PC-3 (cell line): ENCODE results near the gene ROCK2. TPM values are rescaled to one million over a fixed set of nuclear protein-coding genes. Genes with fewer than 3 reads are reported as not detected.

ENCODE experiments used
- ATAC-seq: fragments of 200-7000 bp; cut with Tn5 transposase; 2 replicates; pipeline ENCODE4 v1.9.1; 2020; ENCODE audit warnings: mild to moderate bottlenecking, moderate library complexity
- BruUV-seq: library from RNA; stranded (reverse); fragments of 400-500 nt; replicated peaks from 2 replicates; lab custom pipeline; 2021; lab: Mats Ljungman, UMichigan
- CTCF ChIA-PET: fragments of 300-600 bp; sonication (Branson Sonifier 250); formaldehyde crosslinking; loops from one replicate; lab custom pipeline; 2022; ENCODE audit warnings: antibody characterized with exemption; lab: Charles Lee
- POLR2A ChIA-PET: fragments of 300-600 bp; sonication (Branson Sonifier 250); formaldehyde crosslinking; loops from one replicate; lab custom pipeline; 2022; ENCODE audit warnings: antibody characterized with exemption; ENCODE audit not compliant: unreplicated experiment; lab: Charles Lee
- DNase-seq: peaks from one replicate; pipeline ENCODE4 v3.0.0-alpha.2; 2015
- H2AFZ ChIP-seq: fragments of 300-600 bp; sonication (generic); 2 replicates; pipeline ENCODE4 v1.6.0; 2016; ENCODE audit warnings: antibody characterized with exemption, low read length
- H3F3A ChIP-seq: fragments of 300-600 bp; sonication (generic); one replicate; pipeline ENCODE4 v1.6.0; 2017; ENCODE audit warnings: antibody characterized with exemption, low read length, control low read depth, mild to moderate bottlenecking; ENCODE audit not compliant: unreplicated experiment
- H3K27ac ChIP-seq: fragments of 300-600 bp; sonication (generic); 2 replicates; pipeline ENCODE4 v1.5.1; 2016; ENCODE audit warnings: mild to moderate bottlenecking, low read length
- H3K27me3 ChIP-seq: fragments of 300-600 bp; sonication (generic); 2 replicates; pipeline ENCODE4 v1.6.1; 2016; ENCODE audit warnings: low read length, mixed read lengths
- H3K36me3 ChIP-seq: fragments of 300-600 bp; sonication (generic); 2 replicates; pipeline ENCODE4 v1.6.1; 2016; ENCODE audit warnings: low read depth, mixed run types, low read length, mixed read lengths
- H3K4me1 ChIP-seq: fragments of 300-600 bp; sonication (generic); 2 replicates; pipeline ENCODE4 v1.5.1; 2016; ENCODE audit warnings: low read length; ENCODE audit not compliant: insufficient read depth
- H3K4me2 ChIP-seq: fragments of 300-600 bp; sonication (generic); 2 replicates; pipeline ENCODE4 v1.6.0; 2016; ENCODE audit warnings: low read length
- H3K4me3 ChIP-seq: fragments of 300-600 bp; sonication (generic); 2 replicates; pipeline ENCODE4 v1.5.1; 2016; ENCODE audit warnings: mild to moderate bottlenecking, low read length, mixed read lengths
- H3K79me2 ChIP-seq: fragments of 300-600 bp; sonication (generic); 2 replicates; pipeline ENCODE4 v1.6.1; 2017; ENCODE audit warnings: low read length, mixed read lengths
- H3K9ac ChIP-seq: fragments of 300-600 bp; sonication (generic); 2 replicates; pipeline ENCODE4 v1.6.0; 2016; ENCODE audit warnings: mild to moderate bottlenecking, low read length
- H3K9me2 ChIP-seq: fragments of 300-600 bp; sonication (generic); replicated peaks from 2 replicates; pipeline ENCODE4 v1.6.1; 2016; ENCODE audit warnings: mixed run types, low read length, mixed read lengths
- H3K9me3 ChIP-seq: fragments of 300-600 bp; sonication (generic); 2 replicates; pipeline ENCODE4 v1.6.1; 2016; ENCODE audit warnings: low read length, mixed read lengths
- H4K20me1 ChIP-seq: fragments of 300-600 bp; sonication (generic); 2 replicates; pipeline ENCODE4 v1.6.1; 2016; ENCODE audit warnings: low read length, mixed read lengths
- EZH2 ChIP-seq: fragments of 300-600 bp; sonication (generic); IDR thresholded peaks from one replicate; pipeline ENCODE4 v1.6.1; 2017; ENCODE audit warnings: antibody characterized with exemption, mild to moderate bottlenecking, low read length; ENCODE audit not compliant: unreplicated experiment
- EZH2phosphoT487 ChIP-seq: fragments of 300-600 bp; sonication (generic); IDR thresholded peaks from 2 replicates; pipeline ENCODE4 v1.6.1; 2018; ENCODE audit warnings: mild to moderate bottlenecking, antibody characterized with exemption, low read length, borderline replicate concordance
- intact Hi-C: fragments of 100-400 bp; cut with micrococcal nuclease; formaldehyde crosslinking; loops from 2 replicates; pipeline ENCODE4 v1.9.0; 2023
- total RNA-seq: library from RNA; depleted of rRNA; stranded (reverse); fragments of >200 nt; gene quantifications from 2 replicates; pipeline ENCODE4 v1.2.3, GENCODE V29; 2014
- TF ChIP-seq, protein P1 (sequence below): fragments of 300-600 bp; sonication (generic); conservative IDR thresholded peaks from 2 replicates; pipeline ENCODE4 v1.5.1; 2017; ENCODE audit warnings: antibody characterized with exemption, low read depth, mild to moderate bottlenecking, low read length

The ROCK2 gene
- total RNA-seq, 1 experiment from 2014 or later: 35.3 TPM

DNA sequence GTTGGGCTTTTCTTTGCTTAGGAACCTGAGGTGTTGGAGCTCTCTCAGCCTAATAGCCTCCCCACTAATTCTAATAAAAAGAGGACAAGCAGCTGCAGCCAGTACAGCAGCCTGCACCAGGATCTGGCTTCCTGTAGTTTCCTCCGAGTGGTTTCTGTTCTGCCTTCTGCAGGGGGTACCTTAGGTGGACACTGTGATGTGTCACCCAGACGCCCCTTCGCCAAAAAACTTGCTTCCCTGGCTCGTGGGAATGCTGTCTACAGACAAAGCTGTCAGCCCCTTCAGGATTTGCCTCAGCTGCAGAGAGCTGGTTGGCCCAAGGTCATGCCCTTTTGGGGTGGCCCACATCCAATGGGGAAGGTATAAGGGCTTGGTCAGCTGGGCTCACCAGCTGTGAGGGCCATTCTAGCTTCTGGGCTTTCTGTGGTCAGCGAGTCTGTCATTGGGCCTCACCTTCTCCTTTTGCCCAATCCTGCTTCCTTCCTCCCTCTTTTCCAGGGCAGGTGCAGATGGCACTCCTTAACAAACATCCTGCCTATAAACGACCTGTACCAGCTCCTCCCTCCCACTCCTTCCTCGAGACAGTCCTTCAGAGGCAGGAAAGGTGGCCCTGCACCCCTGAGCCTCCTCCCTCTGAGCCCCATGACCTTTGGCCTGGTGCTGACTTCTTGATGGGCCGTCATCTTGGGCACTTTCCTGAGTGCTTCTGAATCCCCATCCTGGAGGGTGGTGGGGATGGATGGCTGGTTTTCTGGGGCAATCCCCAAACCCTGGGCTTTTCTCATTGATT is 44.0 kb upstream of the ROCK2 start:
- no peaks in the 10 kb centered on the region for H3K79me2 ChIP-seq
- ChIA-PET CTCF (interaction anchor here (0.6 to 0.8 kb wide), 2 partner anchors 14 to 23 kb away, joined by 3 to 4 read pairs; no protein-coding TSS in a partner anchor), POLR2A (interaction anchor here (0.6 to 1.5 kb wide), 5 partner anchors 14 to 116 kb away, joined by 3 to 17 read pairs (median 5); no protein-coding TSS in a partner anchor)
- DNase-seq (peak; percentile 23), ATAC-seq (peak; percentile 39)
- no peaks in the 10 kb centered on the region for H3K9me2 ChIP-seq
- no peaks in the 10 kb centered on the region for H3K9me3 ChIP-seq
- H4K20me1 ChIP-seq: no peaks in the 10 kb centered on the region
- peak overlapping the region; percentile 36 for H3K4me2 ChIP-seq
- H3F3A ChIP-seq: no peaks in the 10 kb centered on the region
- peak overlapping the region; percentile 61 for H3K27ac ChIP-seq
- intact Hi-C loops: loop anchor here (1.0 kb wide), 1 partner anchor 43 kb away; no protein-coding TSS in a partner anchor
- peak overlapping the region; percentile 8; the same call in 1 of the 2 replicates for H3K9ac ChIP-seq
- H3K4me3 ChIP-seq: no peak overlapping the region
- H3K4me1 ChIP-seq: peaks cover 49% of the 10 kb centered on the region
- peak overlapping the region; percentile 39; the same call in 1 of the 2 replicates for H2AFZ ChIP-seq
- H3K27me3 ChIP-seq: no peaks in the 10 kb centered on the region
- no peaks in the 10 kb centered on the region for H3K36me3 ChIP-seq
- BruUV-seq: TSS peak; percentile 91
- TF ChIP-seq EZH2 (no peak), EZH2phosphoT487 (no peak)
- TF ChIP-seq, protein P1, sequence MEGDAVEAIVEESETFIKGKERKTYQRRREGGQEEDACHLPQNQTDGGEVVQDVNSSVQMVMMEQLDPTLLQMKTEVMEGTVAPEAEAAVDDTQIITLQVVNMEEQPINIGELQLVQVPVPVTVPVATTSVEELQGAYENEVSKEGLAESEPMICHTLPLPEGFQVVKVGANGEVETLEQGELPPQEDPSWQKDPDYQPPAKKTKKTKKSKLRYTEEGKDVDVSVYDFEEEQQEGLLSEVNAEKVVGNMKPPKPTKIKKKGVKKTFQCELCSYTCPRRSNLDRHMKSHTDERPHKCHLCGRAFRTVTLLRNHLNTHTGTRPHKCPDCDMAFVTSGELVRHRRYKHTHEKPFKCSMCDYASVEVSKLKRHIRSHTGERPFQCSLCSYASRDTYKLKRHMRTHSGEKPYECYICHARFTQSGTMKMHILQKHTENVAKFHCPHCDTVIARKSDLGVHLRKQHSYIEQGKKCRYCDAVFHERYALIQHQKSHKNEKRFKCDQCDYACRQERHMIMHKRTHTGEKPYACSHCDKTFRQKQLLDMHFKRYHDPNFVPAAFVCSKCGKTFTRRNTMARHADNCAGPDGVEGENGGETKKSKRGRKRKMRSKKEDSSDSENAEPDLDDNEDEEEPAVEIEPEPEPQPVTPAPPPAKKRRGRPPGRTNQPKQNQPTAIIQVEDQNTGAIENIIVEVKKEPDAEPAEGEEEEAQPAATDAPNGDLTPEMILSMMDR: no peak

GRCh38 chr2:11387843-11388242 is 43.4 kb upstream of the ROCK2 start:
- peaks cover 49% of the 10 kb centered on the region for H3K4me1 ChIP-seq
- ChIA-PET CTCF (interaction anchor here (0.6 to 0.8 kb wide), 2 partner anchors 14 to 24 kb away, joined by 3 to 4 read pairs; no protein-coding TSS in a partner anchor), POLR2A (interaction anchor here (0.6 to 1.5 kb wide), 5 partner anchors 13 to 115 kb away, joined by 3 to 17 read pairs (median 5); no protein-coding TSS in a partner anchor)
- peak overlapping the region; percentile 61 for H3K27ac ChIP-seq
- H3K4me3 ChIP-seq: no peak overlapping the region
- H3K9me2 ChIP-seq: no peaks in the 10 kb centered on the region
- intact Hi-C loops: loop anchor here (1.0 to 2.0 kb wide), 2 partner anchors 29 to 43 kb away; no protein-coding TSS in a partner anchor
- no peaks in the 10 kb centered on the region for H3F3A ChIP-seq
- TSS peak; percentile 68 for BruUV-seq
- H3K4me2 ChIP-seq: peak overlapping the region; percentile 36
- H4K20me1 ChIP-seq: no peaks in the 10 kb centered on the region
- H3K27me3 ChIP-seq: no peaks in the 10 kb centered on the region
- H2AFZ ChIP-seq: peak overlapping the region; percentile 39
- H3K36me3 ChIP-seq: no peaks in the 10 kb centered on the region
- H3K79me2 ChIP-seq: no peaks in the 10 kb centered on the region
- H3K9me3 ChIP-seq: no peaks in the 10 kb centered on the region
- peak overlapping the region; percentile 8; the same call in 1 of the 2 replicates for H3K9ac ChIP-seq
- DNase-seq (peak; percentile 48), ATAC-seq (peak; percentile 46)
- TF ChIP-seq, protein P1: no peak
- TF ChIP-seq EZH2phosphoT487 (no peak), EZH2 (no peak)
